Hepatocyte (in vitro differentiated cells): ENCODE measurements around the gene MRPL45. TPM values are rescaled to one million over a fixed set of nuclear protein-coding genes. Genes with fewer than 3 reads are reported as not detected.

ENCODE experiments used
- DNase-seq: peaks from one replicate; pipeline ENCODE4 v3.0.0-alpha.2; 2016; ENCODE audit warnings: low spot score
- H2AFZ ChIP-seq: fragments of 200-600 bp; sonication (generic); 2 replicates; pipeline ENCODE4 v1.6.0; 2016; ENCODE audit warnings: antibody characterized with exemption, mild to moderate bottlenecking
- H3K27ac ChIP-seq: fragments of 200-600 bp; sonication (generic); 2 replicates; pipeline ENCODE4 v1.5.1; 2016; ENCODE audit warnings: mild to moderate bottlenecking
- H3K27me3 ChIP-seq: fragments of 200-600 bp; sonication (generic); 2 replicates; pipeline ENCODE4 v1.6.1; 2016
- H3K36me3 ChIP-seq: fragments of 200-600 bp; sonication (generic); replicated peaks from 2 replicates; pipeline ENCODE4 v1.5.1; 2016; ENCODE audit warnings: low read depth; ENCODE audit not compliant: insufficient read depth
- H3K4me1 ChIP-seq: fragments of 200-600 bp; sonication (generic); 2 replicates; pipeline ENCODE4 v1.5.1; 2016; ENCODE audit warnings: mild to moderate bottlenecking, moderate library complexity; ENCODE audit not compliant: insufficient read depth
- H3K4me2 ChIP-seq: fragments of 200-600 bp; sonication (generic); 2 replicates; pipeline ENCODE4 v1.6.0; 2016
- H3K4me3 ChIP-seq: fragments of 200-600 bp; sonication (generic); 2 replicates; pipeline ENCODE4 v1.5.1; 2016; ENCODE audit warnings: mild to moderate bottlenecking
- H3K79me2 ChIP-seq: fragments of 200-600 bp; sonication (generic); 2 replicates; pipeline ENCODE4 v1.6.0; 2017; ENCODE audit warnings: mild to moderate bottlenecking
- H3K9me2 ChIP-seq: fragments of 200-600 bp; sonication (generic); replicated peaks from 2 replicates; pipeline ENCODE4 v1.6.0; 2017; ENCODE audit warnings: mild to moderate bottlenecking; ENCODE audit not compliant: insufficient read depth
- H3K9me3 ChIP-seq: fragments of 200-600 bp; sonication (generic); 2 replicates; pipeline ENCODE4 v1.5.1; 2016; ENCODE audit warnings: low read depth, mild to moderate bottlenecking
- H4K20me1 ChIP-seq: fragments of 200-600 bp; sonication (generic); 2 replicates; pipeline ENCODE4 v1.6.0; 2016; ENCODE audit warnings: mild to moderate bottlenecking; ENCODE audit not compliant: insufficient read depth, poor library complexity, severe bottlenecking
- EZH2 ChIP-seq: fragments of 200-600 bp; sonication (generic); IDR thresholded peaks from 2 replicates; pipeline ENCODE4 v1.6.1; 2016; ENCODE audit warnings: antibody characterized with exemption, mild to moderate bottlenecking, borderline replicate concordance
- EZH2phosphoT487 ChIP-seq: fragments of 200-600 bp; sonication (generic); IDR thresholded peaks from one replicate; pipeline ENCODE4 v1.6.1; 2018; ENCODE audit warnings: antibody characterized with exemption, mild to moderate bottlenecking, low read depth, moderate library complexity; ENCODE audit not compliant: unreplicated experiment, severe bottlenecking
- WGBS: methylation state at CpG from one replicate; pipeline ENCODE4 v1.1.6; 2016; ENCODE audit warnings: low lambda C conversion rate; ENCODE audit errors: missing lambda C conversion rate; 5-methylcytosine and 5-hydroxymethylcytosine counted together
- polyA plus RNA-seq: library from polyadenylated mRNA; unstranded; fragments of >200 nt; fragmentation: Nextera tagmentation; extraction: Ambion mirVana; gene quantifications from 2 replicates; pipeline ENCODE4 v1.2.1, GENCODE V29; 2016
- total RNA-seq: library from RNA; depleted of rRNA; stranded (reverse); fragments of >200 nt; gene quantifications from 2 replicates; pipeline ENCODE4 v1.2.3, GENCODE V29; 2014
- TF ChIP-seq, protein P1 (sequence below): fragments of 200-600 bp; sonication (generic); IDR thresholded peaks from 2 replicates; pipeline ENCODE4 v1.5.1; 2016; ENCODE audit warnings: antibody characterized with exemption, mild to moderate bottlenecking; ENCODE audit not compliant: poor library complexity

The MRPL45 gene
- total and polyA plus RNA-seq, 2 experiments from 2014 or later = 29.4 to 44.9 TPM

DNA sequence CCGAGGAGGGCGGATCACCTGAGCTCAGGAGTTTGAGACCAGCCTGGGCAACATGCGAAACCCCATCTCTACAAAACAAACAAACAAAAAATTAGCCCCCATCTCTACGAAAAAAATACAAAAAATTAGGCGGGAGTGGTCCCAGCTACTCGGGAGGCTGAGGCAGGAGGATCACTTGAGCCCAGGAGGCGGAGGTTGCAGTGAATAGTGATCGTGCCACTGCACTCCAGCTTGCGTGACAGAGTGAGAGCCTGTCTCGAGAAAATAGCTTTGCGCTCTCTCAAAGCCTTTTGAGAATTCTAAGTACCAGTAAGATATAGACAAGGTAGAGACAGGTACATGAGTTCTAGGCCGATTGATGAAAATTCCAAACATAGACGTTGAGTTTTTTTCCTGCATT, 56.7 kb downstream of the MRPL45 start:
- peaks cover 39% of the 10 kb centered on the region for H3K4me1 ChIP-seq
- peaks cover 43% of the 10 kb centered on the region for H4K20me1 ChIP-seq
- H3K79me2 ChIP-seq = peaks cover 65% of the 10 kb centered on the region
- H3K4me2 ChIP-seq = peak overlapping the region; percentile 98
- H3K4me3 ChIP-seq = no peak overlapping the region
- no peaks in the 10 kb centered on the region for H3K9me3 ChIP-seq
- 90% methylated on average over 13 of the region's 13 CpGs for WGBS
- H3K9me2 ChIP-seq = no peaks in the 10 kb centered on the region
- DNase-seq = no peak
- H3K27me3 ChIP-seq = no peaks in the 10 kb centered on the region
- H3K36me3 ChIP-seq = no peaks in the 10 kb centered on the region
- TF ChIP-seq EZH2 = no peak
- TF ChIP-seq EZH2phosphoT487 = no peak
- TF ChIP-seq, protein P1, sequence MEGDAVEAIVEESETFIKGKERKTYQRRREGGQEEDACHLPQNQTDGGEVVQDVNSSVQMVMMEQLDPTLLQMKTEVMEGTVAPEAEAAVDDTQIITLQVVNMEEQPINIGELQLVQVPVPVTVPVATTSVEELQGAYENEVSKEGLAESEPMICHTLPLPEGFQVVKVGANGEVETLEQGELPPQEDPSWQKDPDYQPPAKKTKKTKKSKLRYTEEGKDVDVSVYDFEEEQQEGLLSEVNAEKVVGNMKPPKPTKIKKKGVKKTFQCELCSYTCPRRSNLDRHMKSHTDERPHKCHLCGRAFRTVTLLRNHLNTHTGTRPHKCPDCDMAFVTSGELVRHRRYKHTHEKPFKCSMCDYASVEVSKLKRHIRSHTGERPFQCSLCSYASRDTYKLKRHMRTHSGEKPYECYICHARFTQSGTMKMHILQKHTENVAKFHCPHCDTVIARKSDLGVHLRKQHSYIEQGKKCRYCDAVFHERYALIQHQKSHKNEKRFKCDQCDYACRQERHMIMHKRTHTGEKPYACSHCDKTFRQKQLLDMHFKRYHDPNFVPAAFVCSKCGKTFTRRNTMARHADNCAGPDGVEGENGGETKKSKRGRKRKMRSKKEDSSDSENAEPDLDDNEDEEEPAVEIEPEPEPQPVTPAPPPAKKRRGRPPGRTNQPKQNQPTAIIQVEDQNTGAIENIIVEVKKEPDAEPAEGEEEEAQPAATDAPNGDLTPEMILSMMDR = no peak
- H2AFZ ChIP-seq = no peak overlapping the region
- no peak overlapping the region for H3K27ac ChIP-seq

DNA sequence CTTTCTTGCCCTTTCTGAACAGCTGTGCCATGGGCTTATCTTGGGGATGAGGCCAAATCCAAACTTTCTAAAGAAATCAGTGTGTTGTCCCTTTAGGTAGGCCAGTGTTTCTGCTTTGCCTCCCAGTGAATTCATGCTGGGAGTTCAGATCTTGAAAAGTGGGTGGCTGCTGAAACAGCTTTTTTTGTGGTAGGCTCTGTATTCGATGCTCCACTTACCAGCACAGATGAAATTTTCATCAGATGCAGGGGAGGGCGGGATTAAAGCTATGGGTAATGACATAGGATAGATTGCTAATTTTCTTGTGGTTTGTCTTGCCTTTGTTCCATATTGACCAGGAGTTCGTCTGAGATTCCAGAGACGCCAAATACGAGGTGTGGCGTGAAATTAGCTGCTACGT, 57.5 kb downstream of the MRPL45 start:
- peaks cover 44% of the 10 kb centered on the region for H4K20me1 ChIP-seq
- peaks cover 73% of the 10 kb centered on the region for H3K79me2 ChIP-seq
- H3K27ac ChIP-seq = no peak overlapping the region
- 91% methylated on average over 7 of the region's 7 CpGs for WGBS
- no peaks in the 10 kb centered on the region for H3K27me3 ChIP-seq
- no peak overlapping the region for H3K4me3 ChIP-seq
- H3K36me3 ChIP-seq = no peaks in the 10 kb centered on the region
- H3K9me2 ChIP-seq = no peaks in the 10 kb centered on the region
- peak overlapping the region; percentile 98 for H3K4me2 ChIP-seq
- H3K4me1 ChIP-seq = peaks cover 45% of the 10 kb centered on the region
- no peak for TF ChIP-seq EZH2
- no peak for TF ChIP-seq EZH2phosphoT487
- TF ChIP-seq, protein P1 = no peak
- H3K9me3 ChIP-seq = no peaks in the 10 kb centered on the region
- H2AFZ ChIP-seq = no peak overlapping the region
- no peak for DNase-seq

DNA sequence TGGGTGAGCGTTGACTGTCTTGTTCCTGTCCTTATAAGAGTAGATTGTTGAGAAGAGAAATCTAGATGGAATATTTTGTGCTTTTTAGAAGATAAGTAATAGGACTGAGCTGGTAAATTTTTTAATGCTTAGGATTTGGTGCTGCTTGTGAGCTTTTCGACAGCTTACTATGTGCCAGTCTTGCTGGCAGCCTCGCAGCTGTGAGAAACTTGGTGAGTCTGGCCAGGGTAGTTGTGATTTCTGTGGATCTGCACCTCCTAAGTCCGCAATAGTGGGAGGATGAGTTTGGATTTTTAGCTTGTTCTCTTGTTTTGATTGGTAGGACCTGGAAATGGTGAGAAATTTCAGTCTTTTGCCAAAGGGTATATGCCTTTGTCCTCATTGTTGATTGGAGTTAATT, 58.3 kb downstream of the MRPL45 start:
- DNase-seq = no peak
- no peak for TF ChIP-seq EZH2phosphoT487
- TF ChIP-seq, protein P1 = no peak
- no peak for TF ChIP-seq EZH2
- H3K4me1 ChIP-seq = peaks cover 45% of the 10 kb centered on the region
- H3K4me3 ChIP-seq = no peak overlapping the region
- H3K4me2 ChIP-seq = peak overlapping the region; percentile 98
- H3K36me3 ChIP-seq = no peaks in the 10 kb centered on the region
- no peaks in the 10 kb centered on the region for H3K9me2 ChIP-seq
- H4K20me1 ChIP-seq = peaks cover 44% of the 10 kb centered on the region
- no peaks in the 10 kb centered on the region for H3K27me3 ChIP-seq
- no peak overlapping the region for H3K27ac ChIP-seq
- no peak overlapping the region for H2AFZ ChIP-seq
- WGBS = 90% methylated on average over 4 of the region's 4 CpGs
- H3K9me3 ChIP-seq = no peaks in the 10 kb centered on the region
- peaks cover 81% of the 10 kb centered on the region for H3K79me2 ChIP-seq
